HepG2 (cell line): Measurements from ENCODE around the gene GAN. TPM values are rescaled to one million over a fixed set of nuclear protein-coding genes. Genes with fewer than 3 reads are reported as not detected.
A peak's percentile ranks its signal among the peaks of the same experiment; 100 is the strongest.

Source experiments
- ELK4 ChIP-seq: sonication (generic); formaldehyde crosslinking; IDR thresholded peaks from 2 replicates; pipeline ENCODE4 v1.9.0; 2021; ENCODE audit warnings: missing genetic modification reagents, borderline replicate concordance
- KDM2A ChIP-seq: sonication (generic); formaldehyde crosslinking; IDR thresholded peaks from 2 replicates; pipeline ENCODE4 v1.4.0; 2020; ENCODE audit warnings: low read depth, missing genetic modification reagents, borderline replicate concordance
- KLF6 ChIP-seq: IDR thresholded peaks from 2 replicates; pipeline ENCODE4 v1.8.0; 2016; ENCODE audit warnings: missing biosample characterization, missing genetic modification reagents
- NR2F2 ChIP-seq: IDR thresholded peaks from 2 replicates; pipeline ENCODE4 v1.6.1; 2012; ENCODE audit warnings: low read depth, inconsistent platforms, borderline replicate concordance
- RFXANK ChIP-seq: IDR thresholded peaks from 2 replicates; pipeline ENCODE4 v1.6.1; 2016
- TFE3 ChIP-seq: IDR thresholded peaks from 2 replicates; pipeline ENCODE4 v1.6.1; 2016
- ZFP1 ChIP-seq: IDR thresholded peaks from 2 replicates; pipeline ENCODE4 v1.6.1; 2016
- ZFP90 ChIP-seq: sonication (generic); formaldehyde crosslinking; IDR thresholded peaks from 2 replicates; pipeline ENCODE4 v1.8.0; 2022; ENCODE audit warnings: missing genetic modification reagents, mild to moderate bottlenecking, inconsistent platforms, borderline replicate concordance
- ZHX1 ChIP-seq: sonication (generic); formaldehyde crosslinking; IDR thresholded peaks from 2 replicates; pipeline ENCODE4 v1.8.1; 2022; ENCODE audit warnings: low read depth, mild to moderate bottlenecking, missing genetic modification reagents
- ZNF17 ChIP-seq: sonication (generic); formaldehyde crosslinking; IDR thresholded peaks from 2 replicates; pipeline ENCODE4 v1.5.0; 2020; ENCODE audit warnings: mild to moderate bottlenecking, missing genetic modification reagents
- ZNF180 ChIP-seq: sonication (generic); formaldehyde crosslinking; IDR thresholded peaks from 2 replicates; pipeline ENCODE4 v1.4.0; 2020; ENCODE audit warnings: low read depth, missing genetic modification reagents, borderline replicate concordance
- ZNF282 ChIP-seq: fragments of 450-650 bp; IDR thresholded peaks from 2 replicates; pipeline ENCODE4 v1.6.1; 2018; ENCODE audit not compliant: partially characterized antibody
- polyA plus RNA-seq, 8 experiments: library from polyadenylated mRNA; depleted of rRNA in 3 of 8; stranded (reverse) in 7 of 8; unstranded in 1 of 8; fragments of >200 nt; fragmentation: Illumina TruSeq in 4 of 8; extraction: Trizol in 4 of 8; gene quantifications; 2 replicates each; pipeline versions ENCODE4 v1.2.1 to v1.2.3, GENCODE V29; 2011 to 2016; ENCODE audit warnings: low read depth in 4 of 8, missing spikeins in 1 of 8, mixed read lengths in 1 of 8; ENCODE audit not compliant: insufficient read depth in 1 of 8
- total RNA-seq, 5 experiments: library from RNA; depleted of rRNA; stranded (reverse); fragments of >200 nt; fragmentation: Illumina TruSeq; extraction: Trizol; gene quantifications; 2 replicates each; pipeline ENCODE4 v1.2.3, GENCODE V29; 2016; ENCODE audit warnings: low read depth in 1 of 5
- TF ChIP-seq, protein P1 (sequence below): sonication (generic); formaldehyde crosslinking; conservative IDR thresholded peaks from 2 replicates; pipeline ENCODE4 v1.5.0; 2020; ENCODE audit warnings: missing genetic modification reagents
- TF ChIP-seq, protein P2 (sequence below): sonication (generic); formaldehyde crosslinking; IDR thresholded peaks from 2 replicates; pipeline ENCODE4; 2020; ENCODE audit warnings: missing genetic modification reagents, mild to moderate bottlenecking, borderline replicate concordance
- TF ChIP-seq, protein P3 (sequence below): sonication (generic); formaldehyde crosslinking; IDR thresholded peaks from 2 replicates; pipeline ENCODE4 v1.5.0; 2020; ENCODE audit warnings: missing genetic modification reagents
- TF ChIP-seq, protein P4 (sequence below): sonication (generic); formaldehyde crosslinking; IDR thresholded peaks from 2 replicates; pipeline ENCODE4 v1.4.0; 2020; ENCODE audit warnings: missing genetic modification reagents, mild to moderate bottlenecking, borderline replicate concordance

GAN gene
- total and polyA plus RNA-seq, 2 of the 13 experiments (the other 11 are each of a cell fraction or from before 2014, with no cell fraction given): 4.3 to 11.0 TPM

DNA sequence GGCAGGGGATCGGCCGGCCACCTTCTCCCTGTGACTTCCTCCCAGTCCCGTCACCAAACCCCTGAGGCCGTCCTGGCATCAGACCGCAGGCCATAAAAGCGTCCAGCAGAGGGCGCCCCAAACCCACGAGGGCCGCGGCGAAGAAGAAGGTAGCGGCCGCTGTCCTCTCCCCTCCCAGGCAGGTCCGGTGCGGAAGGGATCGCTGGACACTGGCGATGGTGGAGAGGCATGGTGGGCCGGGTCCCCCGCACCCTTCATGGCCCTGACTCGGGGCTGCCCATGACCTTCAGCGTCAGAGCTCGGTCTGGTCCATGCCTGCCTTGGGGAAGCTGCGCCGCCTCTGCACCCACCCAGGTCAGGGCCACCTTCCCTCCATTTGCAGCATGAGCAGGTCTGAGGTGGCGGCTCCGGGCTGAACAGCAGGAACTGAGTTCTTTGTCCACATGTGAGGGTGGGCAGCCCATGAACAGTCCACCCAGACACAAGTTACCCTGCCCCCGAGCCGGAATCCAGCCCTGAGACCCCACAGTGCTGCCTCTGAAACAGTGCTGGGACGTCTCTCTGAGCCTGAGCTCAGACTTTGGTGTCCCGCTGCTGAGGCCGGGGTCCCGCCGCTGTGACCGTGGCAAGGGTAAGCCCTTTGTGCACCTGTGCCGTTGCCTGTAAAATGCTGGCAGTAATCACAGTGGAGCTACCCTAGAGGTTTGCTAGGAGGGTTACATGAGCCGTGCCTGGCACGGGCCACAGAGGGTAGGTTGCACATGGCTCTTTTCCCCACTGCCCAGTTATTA, 89.0 kb downstream of the GAN start (continued):
- TF ChIP-seq, protein P1, sequence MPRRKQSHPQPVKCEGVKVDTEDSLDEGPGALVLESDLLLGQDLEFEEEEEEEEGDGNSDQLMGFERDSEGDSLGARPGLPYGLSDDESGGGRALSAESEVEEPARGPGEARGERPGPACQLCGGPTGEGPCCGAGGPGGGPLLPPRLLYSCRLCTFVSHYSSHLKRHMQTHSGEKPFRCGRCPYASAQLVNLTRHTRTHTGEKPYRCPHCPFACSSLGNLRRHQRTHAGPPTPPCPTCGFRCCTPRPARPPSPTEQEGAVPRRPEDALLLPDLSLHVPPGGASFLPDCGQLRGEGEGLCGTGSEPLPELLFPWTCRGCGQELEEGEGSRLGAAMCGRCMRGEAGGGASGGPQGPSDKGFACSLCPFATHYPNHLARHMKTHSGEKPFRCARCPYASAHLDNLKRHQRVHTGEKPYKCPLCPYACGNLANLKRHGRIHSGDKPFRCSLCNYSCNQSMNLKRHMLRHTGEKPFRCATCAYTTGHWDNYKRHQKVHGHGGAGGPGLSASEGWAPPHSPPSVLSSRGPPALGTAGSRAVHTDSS (CRISPR knock-in tag): no peak
- TF ChIP-seq RFXANK (no peak; the same call in 1 of the 2 replicates), ZFP90 (CRISPR knock-in tag) (peak; percentile 94), ZHX1 (CRISPR knock-in tag) (0 out of 2 replicates have a peak, but pooled peaks have one; percentile 23), ZNF180 (CRISPR knock-in tag) (no peak), ZNF282 (no peak), TFE3 (CRISPR knock-in tag) (peak; percentile 45; the same call in 1 of the 2 replicates), ZFP1 (CRISPR knock-in tag) (no peak), ZNF17 (CRISPR knock-in tag) (no peak), ELK4 (CRISPR knock-in tag) (no peak), KLF6 (CRISPR knock-in tag) (peak; percentile 93), NR2F2 (no peak; the same call in 1 of the 2 replicates), KDM2A (peak; percentile 94)
- TF ChIP-seq, protein P2, sequence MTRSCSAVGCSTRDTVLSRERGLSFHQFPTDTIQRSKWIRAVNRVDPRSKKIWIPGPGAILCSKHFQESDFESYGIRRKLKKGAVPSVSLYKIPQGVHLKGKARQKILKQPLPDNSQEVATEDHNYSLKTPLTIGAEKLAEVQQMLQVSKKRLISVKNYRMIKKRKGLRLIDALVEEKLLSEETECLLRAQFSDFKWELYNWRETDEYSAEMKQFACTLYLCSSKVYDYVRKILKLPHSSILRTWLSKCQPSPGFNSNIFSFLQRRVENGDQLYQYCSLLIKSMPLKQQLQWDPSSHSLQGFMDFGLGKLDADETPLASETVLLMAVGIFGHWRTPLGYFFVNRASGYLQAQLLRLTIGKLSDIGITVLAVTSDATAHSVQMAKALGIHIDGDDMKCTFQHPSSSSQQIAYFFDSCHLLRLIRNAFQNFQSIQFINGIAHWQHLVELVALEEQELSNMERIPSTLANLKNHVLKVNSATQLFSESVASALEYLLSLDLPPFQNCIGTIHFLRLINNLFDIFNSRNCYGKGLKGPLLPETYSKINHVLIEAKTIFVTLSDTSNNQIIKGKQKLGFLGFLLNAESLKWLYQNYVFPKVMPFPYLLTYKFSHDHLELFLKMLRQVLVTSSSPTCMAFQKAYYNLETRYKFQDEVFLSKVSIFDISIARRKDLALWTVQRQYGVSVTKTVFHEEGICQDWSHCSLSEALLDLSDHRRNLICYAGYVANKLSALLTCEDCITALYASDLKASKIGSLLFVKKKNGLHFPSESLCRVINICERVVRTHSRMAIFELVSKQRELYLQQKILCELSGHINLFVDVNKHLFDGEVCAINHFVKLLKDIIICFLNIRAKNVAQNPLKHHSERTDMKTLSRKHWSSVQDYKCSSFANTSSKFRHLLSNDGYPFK (CRISPR knock-in tag): peak; percentile 89
- TF ChIP-seq, protein P3, sequence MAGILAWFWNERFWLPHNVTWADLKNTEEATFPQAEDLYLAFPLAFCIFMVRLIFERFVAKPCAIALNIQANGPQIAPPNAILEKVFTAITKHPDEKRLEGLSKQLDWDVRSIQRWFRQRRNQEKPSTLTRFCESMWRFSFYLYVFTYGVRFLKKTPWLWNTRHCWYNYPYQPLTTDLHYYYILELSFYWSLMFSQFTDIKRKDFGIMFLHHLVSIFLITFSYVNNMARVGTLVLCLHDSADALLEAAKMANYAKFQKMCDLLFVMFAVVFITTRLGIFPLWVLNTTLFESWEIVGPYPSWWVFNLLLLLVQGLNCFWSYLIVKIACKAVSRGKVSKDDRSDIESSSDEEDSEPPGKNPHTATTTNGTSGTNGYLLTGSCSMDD: no peak
- TF ChIP-seq, protein P4, sequence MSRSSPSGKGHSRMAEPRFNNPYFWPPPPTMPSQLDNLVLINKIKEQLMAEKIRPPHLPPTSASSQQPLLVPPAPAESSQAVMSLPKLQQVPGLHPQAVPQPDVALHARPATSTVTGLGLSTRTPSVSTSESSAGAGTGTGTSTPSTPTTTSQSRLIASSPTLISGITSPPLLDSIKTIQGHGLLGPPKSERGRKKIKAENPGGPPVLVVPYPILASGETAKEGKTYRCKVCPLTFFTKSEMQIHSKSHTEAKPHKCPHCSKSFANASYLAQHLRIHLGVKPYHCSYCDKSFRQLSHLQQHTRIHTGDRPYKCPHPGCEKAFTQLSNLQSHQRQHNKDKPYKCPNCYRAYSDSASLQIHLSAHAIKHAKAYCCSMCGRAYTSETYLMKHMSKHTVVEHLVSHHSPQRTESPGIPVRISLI (CRISPR knock-in tag): 0 out of 2 replicates have a peak, but pooled peaks have one; percentile 43
